Activated CD4-positive, alpha-beta T cell treated with anti-CD3 and anti-CD28 coated beads, Interleukin-2, Interleukin-4, amounts not matched to agents 100 ng/mL and 50 ng/mL, durations not matched to agents 16 hours and 8 hours (primary cell): ENCODE measurements around the gene DDIT4.
"Not testable (repeated sequence)": the region's sequence is repeated elsewhere in the genome, so short reads cannot be mapped to it uniquely, and the experiment has no call there.

Source experiments
- DNase-seq: peaks from one replicate; pipeline ENCODE4 v3.0.0-alpha.2; 2020; ENCODE audit warnings: low spot score

Gene DDIT4

DNA sequence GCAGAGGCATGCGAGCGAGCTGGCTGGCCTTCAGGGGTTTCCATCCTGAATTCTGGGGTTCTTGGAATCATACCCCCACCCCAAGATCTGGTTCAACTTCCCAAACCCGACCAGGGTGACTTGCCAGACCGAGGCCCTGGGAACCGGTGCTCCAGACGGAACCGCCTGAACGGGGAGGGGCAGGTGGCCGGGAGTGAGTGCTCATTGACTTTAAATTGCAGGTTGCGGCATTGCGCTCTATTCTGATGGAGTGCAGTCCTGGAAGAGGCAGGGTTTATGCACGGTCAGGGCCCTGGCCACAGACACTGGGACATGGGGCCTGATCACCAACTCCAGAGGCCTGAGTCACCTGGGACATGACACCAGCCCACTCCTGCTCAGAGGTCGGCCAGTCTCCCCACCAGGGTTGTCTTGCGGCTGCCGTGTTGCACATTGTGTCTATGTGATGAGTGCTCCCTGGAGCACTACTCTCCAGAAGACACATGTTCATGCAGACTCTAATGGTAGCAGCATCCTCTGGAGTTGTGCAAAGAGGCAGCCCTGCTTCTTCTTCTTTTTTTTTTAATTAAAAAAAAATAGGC lies 5.8 kb upstream of the DDIT4 start:
- no peak for DNase-seq

DNA sequence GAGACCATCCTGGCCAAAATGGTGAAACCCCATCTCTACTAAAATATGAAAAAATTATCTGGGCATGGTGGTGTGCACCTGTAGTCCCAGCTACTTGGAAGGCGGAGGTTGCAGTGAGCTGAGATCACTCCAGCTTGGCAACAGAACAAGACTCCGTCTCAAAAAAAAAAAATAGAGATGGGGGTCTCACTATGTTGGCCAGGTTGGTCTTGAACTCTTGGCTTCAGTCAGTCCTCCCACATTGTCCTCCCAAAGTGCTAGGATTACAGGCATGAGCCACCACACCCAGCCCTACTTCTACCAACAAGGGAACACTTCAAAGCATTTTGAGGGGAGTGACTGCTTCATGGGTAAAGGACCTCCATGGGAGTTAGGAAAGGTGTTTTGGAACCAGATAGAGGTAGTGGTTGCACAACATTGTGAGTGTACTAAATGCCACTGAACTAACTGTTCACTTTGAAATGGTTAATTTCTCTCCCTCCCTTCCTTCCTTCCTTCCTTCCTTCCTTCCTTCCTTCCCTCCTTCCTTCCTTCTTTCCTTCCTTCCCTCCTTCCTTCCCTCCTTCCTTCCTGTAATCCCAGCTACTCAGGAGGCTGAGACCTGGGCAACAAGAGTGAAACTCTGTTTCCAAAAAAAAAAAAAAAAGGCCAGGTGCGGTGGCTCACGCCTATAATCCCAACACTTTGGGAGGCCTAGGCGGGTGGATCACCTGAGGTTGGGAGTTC lies 5.1 kb upstream of the DDIT4 start:
- not testable (repeated sequence) for DNase-seq

DNA sequence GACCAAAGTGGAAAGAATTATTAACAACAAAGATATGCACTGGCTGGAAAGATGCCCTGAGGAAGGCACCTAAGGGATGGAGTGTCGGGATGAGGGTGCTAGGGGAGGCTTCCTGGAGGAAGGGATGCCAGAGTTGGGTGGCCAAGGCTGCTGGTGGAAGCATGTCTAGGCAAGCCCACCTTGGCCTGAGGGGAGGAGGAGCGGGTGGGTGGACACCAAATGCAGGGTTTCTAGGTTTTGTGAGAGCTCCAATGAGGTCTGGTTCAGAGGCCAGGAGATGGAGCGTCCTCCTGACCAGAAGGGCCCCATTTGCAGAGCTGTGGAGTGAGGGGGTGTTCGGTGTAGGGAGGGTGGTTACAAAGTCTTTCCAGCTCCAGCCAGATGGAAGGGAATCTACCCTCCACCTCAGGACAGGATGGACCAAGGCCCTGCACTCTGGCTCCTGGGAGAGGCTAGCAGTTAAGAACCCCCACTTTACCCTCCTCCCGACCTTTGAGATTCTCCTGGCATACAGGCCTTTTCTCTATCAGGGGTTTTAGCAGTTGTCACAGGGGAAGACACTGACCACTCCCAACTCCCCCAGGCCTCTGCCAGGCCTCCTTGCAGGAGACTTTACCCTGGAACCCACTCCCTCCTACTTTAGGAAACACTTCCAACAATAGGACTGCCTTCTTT lies 3.0 kb upstream of the DDIT4 start:
- no peak for DNase-seq

DNA sequence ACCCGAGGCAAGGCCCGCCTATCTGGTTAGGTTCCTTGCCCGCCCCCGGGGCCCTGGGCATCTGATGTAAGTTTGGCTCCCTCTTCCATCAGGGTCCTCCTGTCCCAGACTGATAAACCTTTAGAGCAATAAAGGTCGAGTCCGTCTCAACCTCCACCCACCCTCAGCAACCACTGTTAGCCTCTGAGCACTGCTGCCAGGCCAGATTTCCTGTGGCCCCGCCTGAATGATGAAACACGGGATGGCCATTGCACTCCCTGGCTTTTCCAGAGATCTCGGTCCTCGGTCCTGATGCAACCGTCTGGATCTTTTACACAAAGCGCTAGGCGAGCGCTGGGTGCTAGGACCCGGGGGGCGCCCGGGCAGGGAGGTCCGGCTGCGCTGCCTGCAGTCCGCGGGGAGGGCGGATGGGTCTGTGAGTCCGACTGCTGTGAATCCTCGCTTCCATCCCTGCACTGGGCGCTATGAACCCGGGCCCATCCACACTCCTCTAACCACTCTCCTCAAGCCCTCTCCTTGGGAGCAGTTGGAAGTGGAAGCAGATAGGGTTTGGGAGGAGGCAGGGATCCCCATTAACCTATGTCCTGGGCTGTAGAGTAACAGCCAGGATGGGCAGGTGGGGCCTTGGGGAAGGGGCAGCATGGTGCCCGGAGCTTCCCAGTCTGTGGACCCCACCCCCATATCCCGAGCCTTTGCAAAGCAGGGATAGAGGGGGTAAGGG lies 875 bp upstream of the DDIT4 start:
- DNase-seq: no peak

DNA sequence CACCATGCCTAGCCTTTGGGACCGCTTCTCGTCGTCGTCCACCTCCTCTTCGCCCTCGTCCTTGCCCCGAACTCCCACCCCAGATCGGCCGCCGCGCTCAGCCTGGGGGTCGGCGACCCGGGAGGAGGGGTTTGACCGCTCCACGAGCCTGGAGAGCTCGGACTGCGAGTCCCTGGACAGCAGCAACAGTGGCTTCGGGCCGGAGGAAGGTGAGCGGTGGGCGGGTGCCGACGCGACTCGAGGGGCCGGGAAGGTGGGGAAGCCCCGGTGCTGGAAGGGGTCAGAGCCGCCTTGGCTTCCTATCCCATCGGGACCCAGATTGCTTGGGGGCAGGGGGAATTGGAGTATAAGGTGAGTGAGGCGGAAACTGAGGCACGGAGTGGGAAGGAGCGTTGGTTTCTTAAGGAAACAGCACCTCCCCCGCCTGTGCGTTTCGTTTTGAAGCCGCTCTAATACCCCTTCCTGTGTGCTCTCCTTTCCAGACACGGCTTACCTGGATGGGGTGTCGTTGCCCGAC lies 547 bp downstream of the DDIT4 start:
- peak; percentile 50 for DNase-seq

DNA sequence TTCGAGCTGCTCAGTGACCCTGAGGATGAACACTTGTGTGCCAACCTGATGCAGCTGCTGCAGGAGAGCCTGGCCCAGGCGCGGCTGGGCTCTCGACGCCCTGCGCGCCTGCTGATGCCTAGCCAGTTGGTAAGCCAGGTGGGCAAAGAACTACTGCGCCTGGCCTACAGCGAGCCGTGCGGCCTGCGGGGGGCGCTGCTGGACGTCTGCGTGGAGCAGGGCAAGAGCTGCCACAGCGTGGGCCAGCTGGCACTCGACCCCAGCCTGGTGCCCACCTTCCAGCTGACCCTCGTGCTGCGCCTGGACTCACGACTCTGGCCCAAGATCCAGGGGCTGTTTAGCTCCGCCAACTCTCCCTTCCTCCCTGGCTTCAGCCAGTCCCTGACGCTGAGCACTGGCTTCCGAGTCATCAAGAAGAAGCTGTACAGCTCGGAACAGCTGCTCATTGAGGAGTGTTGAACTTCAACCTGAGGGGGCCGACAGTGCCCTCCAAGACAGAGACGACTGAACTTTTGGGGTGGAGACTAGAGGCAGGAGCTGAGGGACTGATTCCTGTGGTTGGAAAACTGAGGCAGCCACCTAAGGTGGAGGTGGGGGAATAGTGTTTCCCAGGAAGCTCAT lies 1.1 kb downstream of the DDIT4 start:
- DNase-seq: peak; percentile 68

DNA sequence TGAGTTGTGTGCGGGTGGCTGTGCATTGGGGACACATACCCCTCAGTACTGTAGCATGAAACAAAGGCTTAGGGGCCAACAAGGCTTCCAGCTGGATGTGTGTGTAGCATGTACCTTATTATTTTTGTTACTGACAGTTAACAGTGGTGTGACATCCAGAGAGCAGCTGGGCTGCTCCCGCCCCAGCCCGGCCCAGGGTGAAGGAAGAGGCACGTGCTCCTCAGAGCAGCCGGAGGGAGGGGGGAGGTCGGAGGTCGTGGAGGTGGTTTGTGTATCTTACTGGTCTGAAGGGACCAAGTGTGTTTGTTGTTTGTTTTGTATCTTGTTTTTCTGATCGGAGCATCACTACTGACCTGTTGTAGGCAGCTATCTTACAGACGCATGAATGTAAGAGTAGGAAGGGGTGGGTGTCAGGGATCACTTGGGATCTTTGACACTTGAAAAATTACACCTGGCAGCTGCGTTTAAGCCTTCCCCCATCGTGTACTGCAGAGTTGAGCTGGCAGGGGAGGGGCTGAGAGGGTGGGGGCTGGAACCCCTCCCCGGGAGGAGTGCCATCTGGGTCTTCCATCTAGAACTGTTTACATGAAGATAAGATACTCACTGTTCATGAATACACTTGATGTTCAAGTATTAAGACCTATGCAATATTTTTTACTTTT lies 1.8 kb downstream of the DDIT4 start:
- no peak for DNase-seq

DNA sequence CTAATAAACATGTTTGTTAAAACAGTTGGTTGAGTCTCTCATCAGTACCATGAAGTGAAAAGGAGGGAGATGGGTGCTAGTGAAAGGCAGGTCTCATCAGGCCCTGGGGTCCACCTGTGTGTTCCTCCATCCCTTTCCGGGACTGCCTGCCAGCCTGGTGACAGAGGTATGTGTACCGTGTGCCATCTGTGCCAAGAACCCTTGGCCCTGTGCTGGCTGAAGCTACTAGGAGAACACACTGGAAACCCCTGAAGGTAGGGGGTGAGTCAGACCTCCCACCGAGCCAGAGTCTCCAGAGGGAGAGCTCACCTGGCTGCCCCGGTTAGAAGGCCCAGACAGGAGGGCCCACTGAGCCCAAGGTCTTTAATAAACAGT lies 2.3 kb downstream of the DDIT4 start:
- DNase-seq: no peak

DNA sequence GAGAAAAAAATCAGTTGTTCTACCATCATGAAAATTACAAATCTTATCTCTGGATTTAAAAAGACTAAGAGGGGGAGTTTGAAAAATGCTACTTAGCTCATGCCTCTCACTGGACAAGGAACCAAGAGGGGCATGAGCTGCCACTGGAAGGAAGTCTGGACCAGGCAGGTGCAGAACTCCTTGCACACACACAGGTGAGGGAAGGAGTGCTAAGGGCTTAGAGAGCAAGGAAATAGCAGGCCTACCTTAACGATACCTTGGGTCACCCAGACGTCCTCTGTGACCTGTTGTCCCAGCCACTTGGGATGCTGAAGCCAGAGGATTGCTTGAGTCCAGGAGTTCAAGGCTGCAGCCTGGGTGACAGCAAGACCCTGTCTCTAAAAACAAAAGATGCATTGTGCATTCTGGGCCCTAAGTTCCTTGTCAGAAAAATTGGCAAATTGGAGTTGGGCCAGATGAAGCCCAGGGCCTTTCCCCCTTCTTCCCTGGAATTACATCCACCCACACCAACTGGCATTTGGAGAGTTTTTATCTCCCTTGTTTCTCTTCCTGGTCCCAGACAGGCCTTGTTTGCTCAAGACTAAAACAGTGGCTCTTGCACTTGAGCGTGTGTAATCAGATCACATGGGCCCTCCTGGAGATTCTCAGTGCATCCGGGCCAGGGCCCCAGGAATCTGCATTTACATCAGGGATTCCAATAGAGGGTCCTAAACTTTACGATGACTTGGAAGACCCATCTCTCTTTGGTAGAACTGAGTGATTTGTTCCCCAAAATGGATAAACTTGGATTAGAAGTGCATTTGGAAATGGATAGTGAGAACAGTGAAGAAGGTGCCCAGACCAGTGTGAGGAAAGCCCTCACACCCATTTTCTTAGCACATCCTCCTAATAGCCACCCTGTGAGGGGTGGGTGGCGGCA lies 3.0 kb downstream of the DDIT4 start:
- DNase-seq: no peak

DNA sequence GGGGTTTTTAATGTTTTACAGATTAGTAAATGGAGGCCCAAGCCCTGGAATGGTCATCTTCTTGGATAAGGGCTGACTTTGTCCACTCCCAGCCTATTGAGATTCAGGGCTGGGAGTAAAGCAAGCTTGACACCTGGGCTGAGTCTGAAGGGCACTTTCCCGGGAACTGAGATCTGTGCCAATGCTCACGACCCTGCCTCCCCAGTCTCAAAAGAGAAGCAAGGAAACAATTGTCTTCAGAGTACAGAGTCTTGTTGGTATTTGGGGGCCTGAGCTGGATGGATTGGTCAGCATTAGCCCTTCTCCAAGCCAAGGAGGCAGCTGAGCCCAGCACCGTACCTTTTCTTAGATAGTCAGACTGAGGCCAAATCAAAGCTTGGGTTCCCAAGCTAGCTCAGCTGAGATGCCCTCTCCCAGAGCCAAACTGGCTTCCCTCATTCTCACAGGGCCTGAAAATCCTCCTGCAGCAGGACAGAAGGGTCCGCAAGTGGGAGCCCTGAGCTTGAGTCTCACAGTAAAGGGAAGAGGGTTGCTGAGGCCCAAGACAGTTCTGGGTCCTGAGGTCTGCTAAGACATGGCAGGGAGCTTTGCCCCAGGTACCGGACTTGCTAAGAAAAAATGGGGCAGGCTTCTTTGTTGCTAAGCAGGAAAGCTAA lies 3.7 kb downstream of the DDIT4 start:
- no peak for DNase-seq

DNA sequence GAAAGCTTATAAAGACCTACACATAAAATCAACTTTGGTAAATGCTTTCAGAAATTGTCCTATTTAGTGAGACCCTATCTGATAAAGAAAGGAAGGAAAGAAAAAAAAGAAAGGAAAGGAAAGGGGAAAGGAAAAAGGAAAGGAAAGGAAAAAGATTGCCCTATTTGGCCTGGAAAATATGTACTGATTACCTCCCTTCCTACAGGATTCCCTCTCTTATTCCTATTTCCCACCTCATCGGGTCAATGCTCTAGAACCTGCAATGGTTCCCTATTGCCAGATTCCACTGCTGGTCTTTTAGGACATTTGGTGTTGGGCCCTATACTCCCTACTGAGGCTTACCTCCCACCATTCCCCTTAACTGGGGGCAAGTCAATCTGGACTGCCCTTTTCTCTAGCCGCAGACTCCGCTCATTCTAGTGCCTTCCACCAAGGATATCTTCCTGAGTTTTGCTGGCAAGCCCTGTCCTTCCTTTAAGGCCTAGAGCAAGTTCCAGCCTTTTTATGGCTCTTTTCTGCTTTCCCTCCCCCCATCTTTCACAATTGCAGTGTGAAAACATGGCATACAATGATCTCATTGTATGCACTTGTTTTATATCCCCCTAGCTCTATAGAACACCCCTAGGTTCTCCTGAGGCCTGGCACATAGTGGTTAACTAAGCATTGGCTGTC lies 4.4 kb downstream of the DDIT4 start:
- no peak for DNase-seq

DNA sequence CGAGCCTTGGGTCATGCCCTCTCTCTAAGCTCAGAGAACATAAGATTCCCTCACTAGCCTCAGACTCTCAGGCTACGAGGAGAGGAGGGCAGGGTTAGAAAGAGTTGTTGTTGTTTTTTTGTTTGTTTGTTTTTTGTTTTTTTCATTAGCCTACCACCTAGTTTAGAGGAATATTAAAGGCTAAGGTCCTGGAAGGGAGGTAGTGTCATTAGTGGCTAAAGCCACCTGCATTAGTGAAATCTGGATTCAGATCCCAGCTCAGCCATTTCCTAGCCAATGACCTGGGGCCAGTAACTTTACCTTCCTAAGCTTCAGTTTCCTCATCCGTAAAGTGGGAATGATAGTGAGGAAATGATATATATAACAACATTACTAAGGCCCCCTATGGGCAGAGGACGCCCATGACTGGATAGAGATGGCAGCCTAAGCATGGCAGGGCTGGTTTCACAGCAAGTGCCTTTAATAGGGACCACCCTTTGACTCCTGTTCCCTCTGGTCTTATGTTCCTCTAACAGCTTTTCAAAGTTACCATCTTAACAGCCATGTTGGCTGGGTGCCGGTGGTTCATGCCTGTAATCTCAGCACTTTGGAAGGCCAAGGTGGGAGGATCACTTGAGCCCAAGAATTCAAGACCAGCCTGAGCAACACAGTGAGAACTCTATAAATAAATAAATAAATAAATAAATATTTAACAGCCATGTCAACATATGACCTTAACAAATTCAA lies 5.1 kb downstream of the DDIT4 start:
- no peak for DNase-seq

DNA sequence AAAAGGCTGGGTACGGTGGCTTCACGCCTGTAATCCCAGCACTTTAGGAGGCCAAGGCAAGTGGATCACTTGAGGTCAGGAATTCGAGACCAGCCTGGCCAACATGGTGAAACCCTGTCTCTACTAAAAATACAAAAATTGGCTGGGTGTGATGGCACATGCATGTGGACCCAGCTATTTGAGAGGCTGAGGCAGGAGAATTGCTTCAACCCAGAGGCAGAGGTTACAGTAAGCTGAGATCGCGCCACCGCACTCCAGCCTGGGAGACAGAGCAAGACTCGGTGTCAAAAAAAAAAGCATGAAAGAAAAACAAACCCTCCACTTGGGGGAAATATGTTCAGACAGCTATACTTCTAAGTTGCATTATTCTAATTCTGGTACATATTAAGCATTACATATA lies 5.9 kb downstream of the DDIT4 start:
- not testable (repeated sequence) for DNase-seq

DNA sequence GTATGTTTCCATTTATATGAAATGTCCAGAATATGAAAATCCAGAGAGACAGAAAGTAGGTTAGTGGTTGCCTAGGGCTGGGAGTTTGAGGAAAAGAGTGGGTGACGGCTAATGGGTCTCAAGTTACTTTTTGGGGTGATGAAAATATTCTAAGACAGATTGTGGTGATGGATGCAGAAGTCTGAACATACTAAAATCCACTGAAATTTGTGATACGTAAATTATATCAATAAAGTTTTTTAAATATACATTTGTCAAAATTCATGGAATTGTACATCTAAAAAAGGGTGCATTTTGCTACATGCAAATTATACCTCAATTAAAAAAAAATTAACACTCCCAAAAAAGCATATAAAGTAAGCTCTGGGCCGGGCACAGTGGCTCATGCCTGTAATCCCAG lies 9.4 kb downstream of the DDIT4 start:
- DNase-seq: no peak

DNA sequence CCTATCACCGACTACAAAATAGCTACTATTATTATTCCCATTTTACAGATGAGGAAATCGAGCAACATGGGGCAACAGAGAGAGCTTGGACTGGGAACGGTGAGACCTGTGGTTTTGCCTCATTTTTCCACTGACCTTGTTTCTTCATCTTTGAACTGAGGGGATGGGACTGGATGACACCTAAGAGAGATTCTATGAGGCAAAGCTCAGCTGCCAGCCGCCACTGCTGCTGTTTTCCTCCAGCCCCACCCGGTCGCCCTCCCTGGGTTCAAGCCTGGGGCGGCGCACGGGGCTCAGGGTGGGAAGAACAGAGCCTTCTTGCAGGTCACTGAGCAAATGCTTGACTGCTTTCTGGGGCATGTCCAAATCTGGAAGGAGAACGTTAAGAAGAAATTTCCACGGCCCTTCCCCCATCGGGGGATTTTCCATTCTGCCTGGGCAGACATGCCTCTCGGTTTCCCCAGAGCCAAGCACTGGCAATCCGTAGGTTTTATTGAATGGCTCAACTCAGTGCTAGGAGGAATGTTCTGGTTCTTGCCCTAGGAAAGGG lies 12.3 kb downstream of the DDIT4 start:
- DNase-seq: no peak

DNA sequence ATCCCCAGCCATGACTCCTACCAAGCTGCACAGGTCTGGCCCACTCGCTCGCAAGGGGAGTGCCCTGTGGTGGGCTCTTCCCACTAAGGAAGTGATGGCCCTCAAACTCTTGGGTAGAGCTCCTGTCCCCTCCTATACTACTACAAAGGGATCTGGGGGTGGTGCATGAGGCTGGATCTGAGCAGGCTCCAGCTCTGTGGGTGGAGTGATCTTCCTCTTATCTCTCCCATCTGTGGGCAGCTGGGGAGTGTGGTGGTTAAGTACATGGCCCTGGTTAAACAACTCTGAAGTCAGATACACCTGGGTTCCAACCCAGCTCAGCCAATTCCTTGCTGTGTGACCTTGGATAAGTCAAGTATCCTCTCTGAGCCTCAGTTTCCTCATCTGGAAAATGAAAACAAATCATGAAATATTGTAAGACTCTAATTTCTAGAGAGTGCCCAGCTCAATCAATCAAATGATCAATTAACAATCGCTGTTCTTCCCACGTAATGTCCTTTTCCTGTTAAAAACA lies 17.4 kb downstream of the DDIT4 start:
- DNase-seq: peak; percentile 44

DNA sequence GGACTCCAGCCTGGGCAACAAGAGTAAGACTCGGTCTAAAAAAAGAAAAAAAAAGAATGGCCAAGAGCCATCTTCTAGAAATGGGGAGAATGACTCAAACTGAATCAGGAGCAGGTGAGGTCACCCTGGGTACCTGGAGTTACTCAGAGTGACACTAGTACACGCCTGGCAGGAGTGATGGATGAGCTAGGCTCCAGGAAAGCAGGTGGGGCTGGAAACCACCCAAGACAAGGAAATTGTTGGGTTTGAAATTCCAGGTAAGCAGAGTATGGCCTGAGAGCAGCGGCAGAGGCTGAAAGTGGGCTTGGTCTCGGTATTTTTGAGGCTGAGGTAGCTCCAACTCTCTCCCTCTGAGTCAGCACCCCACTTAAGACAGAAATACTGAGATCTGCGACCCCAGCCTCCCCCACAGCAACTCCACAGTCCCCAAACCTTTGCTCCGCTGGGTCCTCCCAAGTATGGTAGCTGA lies 18.5 kb downstream of the DDIT4 start:
- peak; percentile 75 for DNase-seq

DNA sequence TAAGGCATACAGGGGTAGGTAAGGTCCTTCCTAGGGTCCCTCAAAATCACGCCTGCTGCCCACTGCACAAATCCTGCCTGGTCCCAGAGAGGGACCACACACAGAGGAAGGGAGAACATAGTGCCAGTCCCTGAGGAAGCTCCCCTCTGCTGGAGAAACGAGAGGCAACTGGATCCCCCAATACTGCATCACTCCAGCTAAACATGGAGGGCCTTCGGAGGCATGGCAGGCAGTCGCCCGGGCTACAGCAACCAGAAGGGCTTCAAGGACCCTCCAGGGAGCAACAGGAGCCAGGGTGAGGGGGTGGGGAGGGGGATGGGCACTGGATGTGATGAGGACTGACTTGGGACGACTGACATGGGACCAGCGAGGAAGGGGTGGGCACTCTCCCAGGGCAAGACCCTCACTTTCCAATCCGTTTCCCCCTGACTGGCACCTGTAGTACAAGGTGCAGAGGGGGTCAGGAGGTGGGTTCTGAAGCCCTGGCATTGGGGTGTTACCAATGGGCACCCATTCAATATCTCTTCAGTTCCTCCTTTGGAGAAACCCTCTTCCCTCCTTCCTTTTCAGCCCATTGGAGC lies 21.7 kb downstream of the DDIT4 start:
- no peak for DNase-seq
